SKM-1 treated with dmso at 0.1 percent for 144 hours (cell line): ENCODE results near the gene GLA.

Experiments used
- DNase-seq: peaks from one replicate; lab custom pipeline; 2025; ENCODE audit not compliant: unreplicated experiment; lab: John Stamatoyannopoulos, UW

The GLA gene

GRCh38 chrX:101398694-101399093, 9.0 kb downstream of the GLA start:
- DNase-seq = no peak

DNA sequence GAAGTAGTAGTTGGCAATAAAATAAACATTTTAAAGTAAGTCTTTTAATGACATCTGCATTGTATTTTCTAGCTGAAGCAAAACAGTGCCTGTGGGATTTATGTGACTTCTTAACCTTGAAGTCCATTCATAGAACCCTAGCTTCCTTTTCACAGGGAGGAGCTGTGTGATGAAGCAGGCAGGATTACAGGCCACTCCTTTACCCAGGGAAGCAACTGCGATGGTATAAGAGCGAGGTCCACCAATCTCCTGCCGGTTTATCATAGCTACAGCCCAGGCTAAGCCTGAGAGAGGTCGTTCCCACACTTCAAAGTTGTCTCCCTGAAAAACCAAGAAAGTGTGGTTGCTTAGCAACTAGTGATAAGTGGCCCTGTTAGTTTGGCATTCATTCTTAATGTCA, 9.9 kb downstream of the GLA start:
- no peak for DNase-seq

DNA sequence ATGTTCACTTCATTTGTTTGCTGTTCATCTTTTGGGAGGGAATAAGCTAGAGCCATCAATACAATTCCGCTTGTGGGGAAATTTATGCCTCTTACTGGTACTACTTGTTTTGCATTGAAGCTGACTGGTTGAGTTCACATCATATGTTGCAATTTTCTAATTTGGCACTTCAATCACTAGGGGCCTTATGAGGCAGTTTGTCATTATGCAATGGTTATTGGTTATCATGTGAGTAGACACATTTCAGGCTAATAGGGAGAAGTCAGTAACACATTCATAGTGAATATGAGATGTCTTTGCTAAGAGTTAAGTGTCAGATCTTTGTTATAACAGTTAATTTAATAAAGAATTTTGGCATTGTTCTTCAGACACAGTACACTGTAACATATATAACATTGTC, 11.9 kb downstream of the GLA start:
- peak; percentile 51 for DNase-seq

DNA sequence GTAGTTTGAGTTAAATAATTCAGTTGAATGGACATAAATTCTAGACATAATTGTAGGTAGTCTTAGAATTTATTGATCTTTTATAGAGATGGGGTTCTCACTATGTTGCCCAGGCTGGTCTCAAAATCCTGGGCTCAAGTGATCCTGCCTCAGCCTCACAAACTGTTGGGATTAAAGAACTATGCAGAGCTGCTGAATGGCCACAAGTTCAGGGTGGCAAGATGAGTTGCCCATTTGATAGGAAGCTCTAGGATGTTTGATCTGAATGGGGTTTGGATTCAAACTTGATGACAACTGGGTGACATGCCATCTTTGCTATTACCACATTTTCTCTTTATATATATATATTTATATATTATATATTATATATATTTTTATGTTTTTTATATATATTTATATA, 13.4 kb downstream of the GLA start:
- no peak for DNase-seq

GRCh38 chrX:101393530-101394305, 14.0 kb downstream of the GLA start:
- DNase-seq = no peak

DNA sequence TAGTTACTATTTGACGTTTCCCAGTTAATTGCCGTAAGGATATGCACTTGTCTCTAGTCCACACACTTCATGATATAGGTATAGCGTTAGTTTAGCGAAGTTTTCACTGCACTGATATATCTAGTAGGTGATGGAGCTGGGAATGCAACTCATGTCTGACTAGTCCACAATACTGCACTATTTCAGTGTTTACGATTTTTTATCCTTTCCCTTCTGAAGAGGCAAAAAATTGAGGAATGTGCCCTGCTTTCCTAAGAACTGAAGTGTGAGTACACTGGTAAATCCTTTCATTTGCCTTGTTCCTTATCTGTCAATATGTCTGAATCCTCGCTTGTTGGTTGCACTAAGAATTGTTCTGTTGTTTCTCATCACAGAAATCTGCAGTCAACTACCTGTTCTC, 15.9 kb downstream of the GLA start:
- DNase-seq = no peak

- peak; percentile 85 for DNase-seq
These were observed 16.8 kb downstream of the GLA start, which contains the start of gene RPL36A for GRCh38 chrX:101390664-101391525. TSS of gene RPL36A (plus strand) at chrX:101391011. CDS start at chrX:101391044, 33 bp downstream.

DNA sequence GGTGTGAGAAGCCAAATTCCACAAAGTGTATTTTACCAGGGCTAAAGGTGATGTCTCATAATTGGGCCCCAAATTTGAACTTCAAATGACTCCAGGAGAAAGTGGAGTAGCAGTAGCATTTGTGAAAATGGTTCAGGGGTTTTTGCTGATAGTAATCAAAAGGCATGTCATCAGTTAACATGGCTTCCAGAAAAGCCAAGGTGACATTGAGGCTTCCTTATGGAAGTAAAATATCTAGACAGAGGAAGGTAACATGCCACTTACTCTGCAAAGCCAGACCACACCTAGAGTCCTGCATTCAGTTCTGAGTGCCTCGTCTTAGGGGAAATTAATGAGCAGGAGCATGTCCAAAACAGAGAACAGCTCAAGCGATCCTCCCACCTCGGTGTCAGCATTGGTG, 19.1 kb downstream of the GLA start:
- DNase-seq = no peak

DNA sequence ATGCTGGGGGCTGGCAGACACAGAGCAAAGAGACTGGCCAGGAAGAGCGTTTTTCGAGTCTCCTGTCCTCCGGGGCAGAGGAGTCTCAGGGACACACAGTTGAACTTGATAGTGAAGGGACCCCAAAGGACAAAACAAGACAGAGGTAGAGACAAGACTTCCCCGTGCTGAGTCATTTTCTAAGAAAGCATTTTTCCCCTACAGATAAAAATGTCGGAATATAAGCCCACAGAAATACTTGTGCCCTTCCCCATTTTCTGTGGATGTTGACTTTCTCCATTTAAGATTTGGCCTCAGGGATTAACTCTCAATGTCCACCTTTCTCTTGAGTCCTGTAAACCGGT, 21.2 kb downstream of the GLA start:
- no peak for DNase-seq

GRCh38 chrX:101385795-101386541, 21.8 kb downstream of the GLA start, which contains the start of gene BTK:
TSS of gene BTK (minus strand) at chrX:101386191. CDS start at chrX:101375284, 10,907 bp downstream.
- peak; percentile 77 for DNase-seq

GRCh38 chrX:101385026-101385684, 22.6 kb downstream of the GLA start:
- DNase-seq = no peak

- DNase-seq = no peak
These were observed 24.0 kb downstream of the GLA start for GRCh38 chrX:101383679-101384205.

DNA sequence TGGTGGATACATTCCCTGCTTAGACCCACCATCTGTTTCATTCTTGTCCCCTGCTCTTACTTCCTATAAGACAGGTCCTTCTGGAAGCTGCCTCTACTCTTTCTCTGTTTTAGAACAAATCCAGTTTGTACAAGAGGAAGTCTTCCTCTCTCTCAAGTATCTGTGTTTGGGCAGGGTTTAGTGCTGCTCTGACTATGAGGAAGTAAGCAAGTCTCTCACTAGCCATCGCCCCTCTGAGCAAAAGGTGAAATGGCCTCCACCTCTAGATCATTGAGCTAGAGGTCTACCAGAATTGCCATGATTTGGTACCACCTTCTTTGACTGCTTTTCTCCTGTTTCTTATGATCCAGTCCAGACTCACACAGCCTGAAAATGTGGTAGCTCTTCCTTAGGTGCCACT, 30.2 kb downstream of the GLA start:
- DNase-seq = peak; percentile 9

DNA sequence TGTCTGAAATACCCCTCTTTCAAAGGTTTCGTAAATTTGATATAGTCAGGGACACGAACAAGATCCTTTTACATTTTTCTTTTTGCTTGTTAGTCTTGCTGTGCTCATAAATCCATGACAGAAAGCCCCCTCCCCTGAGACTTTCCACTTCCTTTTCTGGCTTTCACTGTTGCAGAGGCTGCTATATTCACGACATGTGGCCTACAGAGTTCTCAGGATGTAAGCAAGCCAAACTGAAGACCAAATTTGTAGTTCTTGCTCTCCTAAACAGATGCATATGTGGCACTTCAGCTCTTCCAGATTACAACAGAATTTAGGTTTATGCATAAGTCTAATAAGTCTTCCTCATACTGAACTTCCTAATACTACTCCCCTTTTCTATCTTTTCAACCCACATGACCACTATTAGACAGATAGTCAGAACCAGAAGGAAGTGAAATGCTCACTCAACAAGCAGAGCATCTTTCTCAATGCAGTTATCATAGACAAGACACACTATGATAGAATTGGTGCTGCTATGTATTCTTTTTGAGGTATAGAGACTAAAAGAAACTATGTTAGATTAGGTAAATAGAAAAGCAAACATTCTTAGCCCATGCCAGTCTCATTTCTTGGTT, 36.7 kb downstream of the GLA start:
- no peak for DNase-seq

GRCh38 chrX:101369687-101370086, 38.0 kb downstream of the GLA start:
- no peak for DNase-seq

DNA sequence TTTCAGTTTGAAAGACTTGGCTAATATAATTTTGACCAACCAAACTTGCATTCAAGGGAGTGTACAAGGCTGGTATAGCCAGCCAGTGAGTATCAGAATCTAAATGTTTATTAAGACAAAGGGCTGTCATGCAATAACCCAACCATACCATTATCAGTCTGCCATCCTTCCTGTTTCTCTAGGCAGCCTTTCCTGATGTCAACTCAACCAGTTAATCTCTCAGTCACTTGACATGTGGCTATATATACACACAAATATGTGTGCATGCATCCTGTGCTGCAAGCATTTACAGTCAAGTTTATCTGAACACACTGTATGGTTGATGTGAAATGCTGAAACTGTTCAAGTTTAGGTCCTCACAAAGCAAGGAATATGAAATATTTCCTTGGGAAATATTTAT, 38.9 kb downstream of the GLA start:
- no peak for DNase-seq

DNA sequence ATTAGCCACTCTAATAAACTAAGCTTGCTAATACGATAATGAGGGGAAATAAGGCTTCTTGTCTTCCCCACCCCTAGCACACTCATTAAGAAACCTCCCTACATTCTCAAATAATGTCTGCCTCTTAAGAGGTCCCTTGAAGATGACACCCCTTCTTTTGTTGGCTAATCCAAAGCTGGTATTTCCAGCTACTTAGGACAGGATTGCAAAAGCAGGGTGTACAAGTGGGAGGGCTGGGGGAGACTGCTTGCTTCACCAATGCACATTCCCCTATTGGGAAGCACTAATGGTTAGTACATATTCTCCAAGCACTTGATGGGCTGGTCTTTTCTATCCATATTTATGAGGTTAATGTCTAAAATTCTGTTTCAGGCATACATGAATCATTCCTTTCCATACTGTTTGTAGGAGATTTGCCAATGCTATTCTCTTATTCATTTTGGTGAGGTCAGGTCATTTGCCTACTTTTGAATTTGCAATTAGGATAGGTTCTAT, 42.4 kb downstream of the GLA start:
- DNase-seq = no peak

- DNase-seq = no peak
These were observed 45.0 kb downstream of the GLA start for GRCh38 chrX:101362757-101363156.

DNA sequence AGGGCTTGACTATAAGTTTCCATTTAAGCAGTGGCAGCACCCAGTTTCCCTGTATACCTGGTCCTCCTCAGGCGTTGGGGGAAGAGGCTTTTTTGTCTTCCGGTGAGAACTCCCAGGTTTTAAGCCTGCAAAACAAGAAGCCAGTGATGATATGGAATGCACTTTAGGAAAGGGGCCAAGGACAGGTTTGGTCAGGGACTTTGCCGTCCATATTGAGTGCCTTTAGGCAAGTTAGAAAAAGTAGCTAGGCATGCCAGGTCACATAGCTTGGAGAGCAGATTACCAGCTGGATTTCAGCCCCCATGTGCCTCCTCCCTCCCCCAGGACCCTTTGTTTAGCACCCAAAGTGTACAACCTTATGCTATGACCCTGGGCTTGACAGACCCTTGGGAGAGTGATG, 45.6 kb downstream of the GLA start:
- DNase-seq = no peak

DNA sequence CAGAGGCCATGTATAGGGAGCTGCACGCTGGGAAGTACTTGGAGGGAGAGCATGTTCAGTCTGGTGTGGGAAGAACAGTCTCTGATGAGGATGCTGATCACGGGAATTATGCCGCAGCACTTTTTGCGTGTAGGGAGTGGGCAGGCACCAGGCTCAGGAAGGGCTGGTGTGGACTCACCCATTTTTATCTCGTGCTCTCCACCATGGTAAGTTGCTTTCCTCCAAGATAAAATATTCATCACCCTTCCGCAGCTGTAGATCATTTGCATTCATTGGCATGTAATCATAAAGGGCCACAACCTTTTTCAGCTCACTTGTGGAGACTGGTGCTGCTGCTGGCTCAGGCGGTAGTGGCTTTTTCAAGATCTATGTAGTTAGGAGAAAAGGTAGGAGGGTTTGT, 47.3 kb downstream of the GLA start:
- no peak for DNase-seq
